Endometrial microvascular endothelial cells (primary cell): ENCODE results near the gene CUX1. TPM values are rescaled to one million over a fixed set of nuclear protein-coding genes. Genes with fewer than 3 reads are reported as not detected.

Source experiments
- in situ Hi-C: cut with HindIII; loops from 2 replicates; pipeline ENCODE4 v1.10.0; 2017; ENCODE audit warnings: low sequenced_read_pairs, low pct_unique_long_range_greater_than_20kb; ENCODE audit errors: inconsistent ontology term
- total RNA-seq: library from RNA; depleted of rRNA; stranded (reverse); fragments of >200 nt; gene quantifications from one replicate; pipeline ENCODE4 v1.2.3, GENCODE V29; 2015; ENCODE audit errors: inconsistent ontology term

The CUX1 gene
- total RNA-seq, 1 donor from 2014 or later = 14.9 TPM

DNA sequence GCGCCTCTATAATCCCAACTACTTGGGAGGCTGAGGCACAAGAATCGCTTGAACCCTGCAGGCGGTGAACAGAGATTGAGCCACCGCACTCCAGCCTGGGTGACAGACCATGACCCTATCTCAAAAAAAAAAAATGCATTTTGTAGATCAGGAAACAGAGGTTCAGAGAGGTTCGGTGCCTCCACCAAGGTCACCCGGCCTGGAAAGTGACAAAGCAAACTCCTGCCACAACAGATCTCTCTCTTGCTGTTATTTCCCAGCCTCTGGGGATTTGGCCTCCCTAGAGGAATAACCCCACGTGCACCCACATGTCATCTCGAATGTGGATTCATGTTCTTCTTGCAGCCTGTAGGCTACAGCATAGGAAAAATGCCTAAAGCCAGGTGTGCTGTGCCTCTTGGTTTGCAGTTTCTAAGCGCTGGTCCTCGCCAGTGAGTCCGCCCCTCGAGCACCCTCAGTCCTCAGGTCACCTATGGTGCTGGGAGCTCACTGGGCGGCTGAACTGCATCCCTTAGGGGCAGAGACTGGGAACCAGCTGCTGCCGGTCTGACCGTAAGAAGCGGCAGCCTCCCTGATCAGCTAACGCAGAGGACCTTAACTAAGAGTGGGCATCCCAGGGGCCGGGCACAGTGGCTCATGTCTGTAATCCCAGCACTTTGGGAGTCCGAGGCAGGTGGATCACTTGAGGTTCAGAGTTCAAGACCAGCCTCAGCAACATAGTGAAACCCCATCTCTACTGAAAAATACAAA, 417.6 kb downstream of the CUX1 start:
- in situ Hi-C loops = no loop called here

DNA sequence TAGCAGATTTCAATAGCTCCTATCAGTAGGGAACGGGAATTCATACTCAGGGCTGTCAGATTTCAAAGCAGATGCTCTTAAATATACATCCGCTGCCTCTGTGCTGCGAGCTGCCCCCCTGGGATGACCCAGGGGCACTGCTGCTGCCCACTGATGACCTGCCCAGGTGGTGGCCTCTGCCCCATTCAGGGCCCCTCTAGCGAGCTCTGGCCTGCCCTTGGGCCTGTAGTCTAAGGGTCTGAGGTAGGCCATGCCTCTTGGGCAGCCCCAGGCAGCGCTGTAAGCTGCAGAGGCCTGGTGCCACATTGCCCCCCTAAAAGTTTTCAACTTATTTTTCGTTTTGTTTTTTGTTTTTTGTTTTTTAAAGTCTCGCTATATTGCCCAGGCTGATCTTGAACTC, 418.7 kb downstream of the CUX1 start:
- in situ Hi-C loops = no loop called here

- in situ Hi-C loops = no loop called here
Measured at GRCh38 chr7:102236592-102237287, 419.3 kb downstream of the CUX1 start.

- in situ Hi-C loops = no loop called here
Measured at GRCh38 chr7:102239206-102239820, 421.9 kb downstream of the CUX1 start.

- in situ Hi-C loops = no loop called here
Measured at GRCh38 chr7:102241431-102241830, 424.0 kb downstream of the CUX1 start.

- in situ Hi-C loops = no loop called here
Measured at GRCh38 chr7:102244601-102245000, 427.2 kb downstream of the CUX1 start.

DNA sequence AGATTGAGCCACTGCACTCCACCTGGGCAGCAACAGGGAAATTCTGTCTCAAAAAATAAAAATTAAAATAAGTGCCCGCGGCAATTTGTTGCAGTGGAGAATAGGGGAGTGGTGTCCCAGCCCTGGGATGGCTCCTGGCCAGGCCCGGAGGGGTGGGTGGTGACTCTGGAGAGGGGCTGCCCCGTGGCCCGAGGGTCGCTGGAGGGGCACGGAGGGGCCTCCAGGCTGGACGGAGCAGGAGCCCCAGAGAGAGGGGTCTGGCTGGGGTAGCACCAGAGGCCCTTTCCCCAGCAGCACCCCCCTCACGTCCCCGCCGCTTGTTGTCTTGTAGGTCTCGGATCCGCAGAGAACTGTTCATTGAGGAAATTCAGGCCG, 430.6 kb downstream of the CUX1 start:
- in situ Hi-C loops = no loop called here

- in situ Hi-C loops = no loop called here
Measured at GRCh38 chr7:102248456-102249395, 431.3 kb downstream of the CUX1 start.

DNA sequence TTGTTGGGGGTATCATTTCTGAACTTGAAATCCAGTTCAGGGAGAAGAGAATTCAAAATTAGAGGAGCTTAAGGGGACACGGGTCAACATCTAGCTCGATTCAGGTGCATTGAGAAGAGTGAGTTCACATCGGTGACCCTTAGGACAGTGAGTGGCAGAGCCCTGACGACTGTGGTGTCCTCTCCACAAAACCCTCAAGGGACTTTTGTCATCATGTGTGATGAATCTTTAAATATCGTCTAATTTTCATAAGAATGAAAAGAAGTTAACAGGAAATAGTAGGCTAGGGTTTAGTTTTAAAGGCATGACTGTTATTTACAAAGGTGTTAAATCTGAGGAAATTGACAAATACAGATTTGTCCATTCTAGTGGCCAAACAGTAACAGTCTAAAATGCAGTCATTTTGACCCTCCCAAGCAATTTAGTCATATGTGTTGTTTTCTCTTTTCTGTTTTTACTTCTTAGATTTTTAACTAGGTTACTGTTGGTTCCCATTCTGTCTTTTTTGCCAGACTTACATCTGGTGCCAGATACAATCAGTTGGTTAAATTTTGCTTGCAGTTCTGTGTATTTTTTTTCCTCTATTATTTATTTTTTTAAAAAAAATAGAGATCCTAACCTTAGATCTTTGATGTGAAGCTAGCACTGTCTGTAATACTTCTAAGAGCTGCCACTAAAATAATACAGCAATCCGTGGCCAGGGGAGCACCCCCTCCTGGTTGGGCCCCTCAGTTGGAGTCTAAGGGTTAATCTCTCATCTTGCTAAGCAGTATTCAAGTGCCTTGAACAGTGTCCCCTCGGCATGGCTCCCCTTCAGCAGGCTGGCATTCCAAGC, 434.3 kb downstream of the CUX1 start:
- in situ Hi-C loops = no loop called here

DNA sequence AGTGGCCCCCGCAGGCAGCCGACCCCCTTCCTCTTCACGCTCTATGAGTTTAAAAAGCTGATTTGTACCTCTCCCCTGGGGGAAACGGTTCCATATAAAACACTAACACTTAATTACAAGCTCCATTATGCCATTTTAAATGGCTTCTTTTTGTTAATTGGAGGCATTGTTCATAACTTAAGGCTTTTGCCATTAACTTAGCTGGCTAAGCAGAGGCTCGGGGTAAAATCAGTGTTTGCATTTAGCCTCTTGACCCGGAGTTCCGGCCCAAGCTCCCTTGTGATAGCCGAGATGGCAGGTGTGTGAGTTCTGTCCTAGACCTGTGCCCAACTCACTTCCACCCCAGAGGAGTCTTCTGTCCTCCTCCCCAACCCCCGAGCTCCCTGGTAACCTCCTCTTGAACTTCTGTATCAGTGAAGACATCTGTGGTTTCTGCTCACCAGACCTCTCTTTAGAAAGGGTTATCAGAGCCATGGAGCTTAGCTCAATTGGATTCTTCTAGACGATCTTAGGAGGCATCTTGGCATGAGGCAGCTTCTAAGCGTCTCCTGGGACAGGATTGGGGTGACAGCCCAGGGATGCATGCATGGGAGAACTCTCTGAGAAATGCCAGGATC, 435.0 kb downstream of the CUX1 start:
- in situ Hi-C loops = no loop called here

- in situ Hi-C loops = no loop called here
Measured at GRCh38 chr7:102253066-102253972, 435.9 kb downstream of the CUX1 start.

GRCh38 chr7:102253973-102254370, 436.5 kb downstream of the CUX1 start:
- in situ Hi-C loops = no loop called here

- in situ Hi-C loops = no loop called here
Measured at GRCh38 chr7:102254521-102254920, 437.1 kb downstream of the CUX1 start.

DNA sequence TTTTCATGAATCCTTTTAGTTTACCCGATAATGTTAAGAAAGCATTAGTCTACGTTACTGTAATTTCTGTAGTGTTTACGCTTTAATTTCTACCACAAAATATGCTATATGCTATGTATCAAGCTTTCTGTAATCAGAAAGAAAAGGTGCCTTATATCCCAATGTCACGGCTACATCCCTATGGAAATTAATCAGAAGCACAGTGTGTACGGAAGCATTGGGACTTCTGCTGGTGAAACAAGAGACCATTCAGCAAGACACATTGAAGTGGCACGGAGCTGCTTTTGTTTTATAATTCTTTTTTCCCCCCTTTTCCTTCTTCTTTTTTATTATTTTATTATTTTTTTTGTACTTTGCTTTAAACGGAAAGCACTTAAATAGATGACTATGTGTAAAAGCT, 438.1 kb downstream of the CUX1 start:
- in situ Hi-C loops = no loop called here

DNA sequence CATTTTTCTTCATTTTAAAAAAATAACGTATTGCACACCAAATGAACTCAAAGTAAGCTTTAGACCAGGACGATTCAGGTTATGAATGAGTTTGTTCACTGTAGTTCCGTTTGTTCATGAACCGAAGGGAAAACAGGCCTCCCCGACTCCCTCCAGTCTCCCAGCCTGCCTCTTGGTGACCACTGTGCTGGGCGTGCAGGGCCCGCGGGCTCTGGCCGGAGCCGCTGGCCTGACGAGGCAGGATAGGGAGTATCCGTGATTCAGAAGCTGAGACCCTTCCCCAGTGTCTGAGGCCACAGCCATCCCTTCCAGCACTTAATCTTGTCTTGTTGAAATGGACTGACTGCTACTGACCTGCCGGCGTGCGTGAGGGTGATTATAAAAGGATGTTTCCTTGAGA, 438.5 kb downstream of the CUX1 start:
- in situ Hi-C loops = no loop called here

DNA sequence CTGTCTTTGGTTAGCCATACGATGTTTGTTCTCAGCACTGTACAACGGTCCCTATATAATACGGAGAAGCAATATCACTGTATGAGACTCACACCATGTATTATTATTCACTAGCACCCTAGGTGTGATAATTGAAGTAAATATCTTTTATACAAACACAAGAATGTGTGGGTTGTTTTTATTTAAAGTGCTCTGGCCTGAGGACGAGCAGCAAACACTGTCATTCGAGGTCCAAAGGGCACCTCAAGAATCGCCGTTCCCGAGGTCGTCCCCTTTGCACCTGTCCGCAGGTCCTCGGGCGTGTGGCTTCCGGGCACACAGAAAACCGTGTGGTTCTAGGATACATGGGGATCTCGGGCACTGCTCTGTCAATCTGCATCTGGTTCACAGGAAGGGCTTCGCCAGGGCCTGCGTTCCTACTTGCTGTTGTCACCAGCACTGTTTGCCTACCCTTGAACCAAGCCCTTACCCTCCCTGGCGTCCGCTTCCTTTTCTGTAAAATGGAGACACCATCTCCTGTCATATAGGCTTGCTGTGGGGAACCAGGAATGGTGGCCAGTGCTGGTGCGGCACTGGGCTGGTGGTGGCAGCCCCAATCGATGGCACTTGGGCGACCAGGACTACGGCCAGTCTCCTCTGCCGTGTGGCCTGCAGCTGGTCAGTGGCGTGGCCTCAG, 440.8 kb downstream of the CUX1 start:
- in situ Hi-C loops = no loop called here

- in situ Hi-C loops = no loop called here
Measured at GRCh38 chr7:102258749-102259107, 441.3 kb downstream of the CUX1 start.
